Heart left ventricle (tissue), 16 donors: ENCODE results near the gene SLC37A1. TPM values are rescaled to one million over a fixed set of nuclear protein-coding genes. Genes with fewer than 3 reads are reported as not detected.

Experiments
- ATAC-seq, 4 donors: fragments of 200-7000 bp; cut with Tn5 transposase; one replicate each; pipeline ENCODE4 v1.9.1; 2020 to 2022; ENCODE audit warnings: moderate library complexity in 4 of 4, mild to moderate bottlenecking in 3 of 4, moderate number of reproducible peaks in 1 of 4
- DNase-seq, 5 donors: peaks; one replicate each; pipeline ENCODE4 v3.0.0-alpha.2; 2020
- H3K27ac ChIP-seq, 12 donors: fragments of 200-600 bp; sonication (generic) in 4 of 12; one replicate each; pipeline versions ENCODE4 v1.5.0 to v1.8.0; 2016 to 2022; ENCODE audit warnings: mild to moderate bottlenecking in 2 of 12
- H3K27me3 ChIP-seq, 9 donors: fragments of 200-600 bp; sonication (generic) in 2 of 9; one replicate each; pipeline versions ENCODE4 v1.5.1 to v1.8.0; 2016 to 2022; ENCODE audit warnings: mild to moderate bottlenecking in 3 of 9
- H3K36me3 ChIP-seq, 9 donors: fragments of 200-600 bp; sonication (generic) in 2 of 9; one replicate each; pipeline versions ENCODE4 v1.5.0 to v1.8.0; 2018 to 2022; ENCODE audit warnings: mild to moderate bottlenecking in 2 of 9
- H3K4me1 ChIP-seq, 12 donors: fragments of 200-600 bp; sonication (generic) in 4 of 12; one replicate each; pipeline versions ENCODE4 v1.5.0 to v1.8.0; 2016 to 2022; ENCODE audit warnings: mild to moderate bottlenecking in 3 of 12
- H3K4me3 ChIP-seq, 12 donors: fragments of 200-600 bp; sonication (generic) in 4 of 12; one replicate each; pipeline versions ENCODE4 v1.5.0 to v1.8.0; 2017 to 2022; ENCODE audit warnings: mild to moderate bottlenecking in 9 of 12, moderate library complexity in 4 of 12
- H3K9me3 ChIP-seq, 12 donors: fragments of 200-600 bp; sonication (generic) in 4 of 12; one replicate each; pipeline versions ENCODE4 v1.5.0 to v1.8.0; 2016 to 2022; ENCODE audit warnings: mild to moderate bottlenecking in 1 of 12
- POLR2A ChIP-seq, 2 donors: fragments of 450-650 bp; IDR thresholded peaks; one replicate each; pipeline ENCODE4 v1.6.1; 2017; ENCODE audit warnings: antibody characterized with exemption in 2 of 2, mild to moderate bottlenecking in 2 of 2, moderate library complexity in 2 of 2
- WGBS, 4 donors: extraction: QIAGEN DNeasy Blood & Tissue Kit in 2 of 4; methylation state at CpG; one replicate each; pipeline versions ENCODE4 v1.1.5 to v1.1.7; 2013 to 2018; 5-methylcytosine and 5-hydroxymethylcytosine counted together
- intact Hi-C, 10 donors: fragments of 100-400 bp; cut with DNase I; formaldehyde crosslinking; loops; one replicate each; pipeline versions ENCODE4 v1.11.1 to v1.14.2; 2022
- polyA plus RNA-seq, 2 donors: library from polyadenylated mRNA; stranded (reverse); fragments of 200-250 nt; gene quantifications; one replicate each; pipeline ENCODE4 v1.2.3, GENCODE V29; 2013
- total RNA-seq, 9 donors: library from RNA; depleted of rRNA in 2 of 9; stranded (reverse); fragments of >200 nt in 2 of 9; fragmentation: NEBNext Ultra II Directional in 3 of 9; extraction: Animal tissue kit (Norgen Biotek cat#: 25700) in 3 of 9; gene quantifications; one replicate each; pipeline versions ENCODE4 v1.1.0 to v1.2.4, GENCODE V29; 2016 to 2023
- TF ChIP-seq, protein P1 (sequence below), 12 donors: fragments of 200-600 bp; sonication (generic) in 4 of 12; IDR thresholded peaks; one replicate each; pipeline versions ENCODE4 v1.5.0 to v1.8.0; 2018 to 2022; ENCODE audit warnings: antibody characterized with exemption in 12 of 12, mild to moderate bottlenecking in 5 of 12
- donor health status: ischemic (EF 13 %, LVEDD 7.1; RV severe dilation, severe dysfunction).
- donor health status: healthy with polysubstance abuse.
- donor health status: DM: no; HTN: yes; CAD: no.
- donor health status: DM: no; HTN: no; CAD: no.
- donor health status: ischemic (EF 25% LVEDD 6.9; RV normal size, moderate dysfunction).
- donor health status: ischemic (EF 25% LVEDD 5.7; RV mildly dilated, moderate dysfunction).
- donor health status: healthy.
- donor health status: DM: yes; HTN: yes; CAD: no.
- donor health status: ischemic (EF 35%, LVEDD 5.7; RV mildly dilated, moderate dysfunction).
- donor health status: nonischemic (EF 11% LVEDD 7.7; RV severe dilation, severe dysfunction).
- donor health status: DM: yes; HTN: yes; CAD: no.
- donor health status: PGD.
- donor health status: ischemic (EF 29% LVEDD 5.4; RV normal size, mild dysfunction).
- donor health status: nonischemic (EF 23%, LVEDD 6.1; RV moderate dilation, normal function).

Gene SLC37A1
- total and polyA plus RNA-seq, 11 donors: 2.2 to 13.0 (median 3.8) TPM

GRCh38 chr21:42545745-42546144 is 32.1 kb downstream of the SLC37A1 start:
- H3K4me1 ChIP-seq: no peaks in the 10 kb centered on the region
- DNase-seq: peak in 2 of 5 donors; percentile 12 to 33
- H3K36me3 ChIP-seq: peaks cover 0 to 96% (median 62%) of the 10 kb centered on the region in 9 donors
- H3K27ac ChIP-seq: no peak overlapping the region
- no peak for TF ChIP-seq POLR2A (IDR thresholded peaks at IDR 0.05)
- TF ChIP-seq, protein P1, sequence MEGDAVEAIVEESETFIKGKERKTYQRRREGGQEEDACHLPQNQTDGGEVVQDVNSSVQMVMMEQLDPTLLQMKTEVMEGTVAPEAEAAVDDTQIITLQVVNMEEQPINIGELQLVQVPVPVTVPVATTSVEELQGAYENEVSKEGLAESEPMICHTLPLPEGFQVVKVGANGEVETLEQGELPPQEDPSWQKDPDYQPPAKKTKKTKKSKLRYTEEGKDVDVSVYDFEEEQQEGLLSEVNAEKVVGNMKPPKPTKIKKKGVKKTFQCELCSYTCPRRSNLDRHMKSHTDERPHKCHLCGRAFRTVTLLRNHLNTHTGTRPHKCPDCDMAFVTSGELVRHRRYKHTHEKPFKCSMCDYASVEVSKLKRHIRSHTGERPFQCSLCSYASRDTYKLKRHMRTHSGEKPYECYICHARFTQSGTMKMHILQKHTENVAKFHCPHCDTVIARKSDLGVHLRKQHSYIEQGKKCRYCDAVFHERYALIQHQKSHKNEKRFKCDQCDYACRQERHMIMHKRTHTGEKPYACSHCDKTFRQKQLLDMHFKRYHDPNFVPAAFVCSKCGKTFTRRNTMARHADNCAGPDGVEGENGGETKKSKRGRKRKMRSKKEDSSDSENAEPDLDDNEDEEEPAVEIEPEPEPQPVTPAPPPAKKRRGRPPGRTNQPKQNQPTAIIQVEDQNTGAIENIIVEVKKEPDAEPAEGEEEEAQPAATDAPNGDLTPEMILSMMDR (IDR thresholded peaks at IDR 0.05): no peak
- no peaks in the 10 kb centered on the region for H3K27me3 ChIP-seq
- WGBS, 4 donors: 87 to 89% (median 89%) methylated on average over 8 of the region's 8 CpGs
- H3K4me3 ChIP-seq: no peak overlapping the region
- no peak for ATAC-seq
- H3K9me3 ChIP-seq: no peaks in the 10 kb centered on the region
- intact Hi-C loops: no loop called here

DNA sequence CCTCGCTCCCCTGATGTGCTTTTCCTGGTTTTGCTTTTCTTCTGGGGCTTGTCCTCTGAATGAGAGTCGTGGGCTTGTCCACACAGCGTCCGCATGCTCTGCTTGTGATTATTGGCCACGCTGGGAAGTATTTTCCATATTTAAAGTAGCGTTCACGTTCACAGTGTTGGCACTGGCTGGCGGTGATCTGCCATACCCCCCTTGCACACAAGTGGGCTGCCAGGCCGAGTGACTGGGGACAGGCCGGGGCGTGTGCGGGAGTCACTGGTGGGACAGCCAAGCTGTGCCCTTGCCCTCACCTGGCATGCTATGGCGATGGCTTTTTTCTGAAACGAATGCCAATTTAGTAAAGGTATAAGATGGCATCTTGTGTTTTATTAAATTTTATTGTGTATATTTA is 32.8 kb downstream of the SLC37A1 start:
- peaks cover 0 to 92% (median 58%) of the 10 kb centered on the region in 9 donors for H3K36me3 ChIP-seq
- intact Hi-C loops: no loop called here
- 92 to 94% (median 93%) methylated on average over 14 of the region's 14 CpGs for WGBS, 4 donors
- no peaks in the 10 kb centered on the region for H3K4me1 ChIP-seq
- no peak overlapping the region for H3K4me3 ChIP-seq
- H3K27ac ChIP-seq: no peak overlapping the region
- DNase-seq: peak in 2 of 5 donors; percentile 5 to 56
- H3K27me3 ChIP-seq: no peaks in the 10 kb centered on the region
- ATAC-seq: no peak
- TF ChIP-seq POLR2A (IDR thresholded peaks at IDR 0.05): no peak
- TF ChIP-seq, protein P1 (IDR thresholded peaks at IDR 0.05): no peak
- no peaks in the 10 kb centered on the region for H3K9me3 ChIP-seq

GRCh38 chr21:42547001-42547905 is 33.6 kb downstream of the SLC37A1 start:
- Histone ChIP-seq H3K4me1 (no peaks in the 10 kb centered on the region), H3K4me3 (no peak overlapping the region), H3K27me3 (no peaks in the 10 kb centered on the region), H3K36me3 (peaks cover 0 to 84% (median 52%) of the 10 kb centered on the region in 9 donors), H3K9me3 (no peaks in the 10 kb centered on the region), H3K27ac (no peak overlapping the region)
- TF ChIP-seq POLR2A (IDR thresholded peaks at IDR 0.05): no peak
- TF ChIP-seq, protein P1 (IDR thresholded peaks at IDR 0.05): no peak
- intact Hi-C loops: no loop called here
- peak in 2 of 5 donors; percentile 14 to 55 for DNase-seq
- WGBS, 4 donors: 90 to 94% (median 91%) methylated on average over 27 of the region's 27 CpGs
- peak in 1 of 4 donors; percentile 17 for ATAC-seq

DNA sequence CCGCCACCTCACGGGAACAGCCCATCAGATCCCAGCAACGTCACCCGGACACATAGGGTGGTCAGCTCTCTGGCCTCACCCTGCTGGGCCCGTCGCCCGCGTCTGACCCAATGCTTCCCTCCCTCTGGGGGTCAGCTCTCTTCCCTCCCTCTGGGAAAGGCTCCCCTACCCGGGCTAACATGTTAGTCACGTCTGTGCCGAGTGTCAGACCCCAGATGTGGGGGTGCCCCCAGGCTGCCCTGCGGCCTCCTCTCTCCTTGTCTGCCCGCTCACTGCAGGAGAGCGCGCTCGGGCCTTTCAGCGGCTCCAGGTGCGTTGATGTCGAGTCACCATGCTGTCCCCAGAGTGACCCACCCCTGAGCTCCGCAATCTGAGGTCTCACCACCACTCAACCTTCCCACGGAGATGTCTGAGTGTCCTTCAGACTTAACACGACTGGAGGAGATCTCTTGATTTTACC is 34.3 kb downstream of the SLC37A1 start:
- DNase-seq (peak in 1 of 5 donors; percentile 11), ATAC-seq (no peak)
- TF ChIP-seq POLR2A (IDR thresholded peaks at IDR 0.05): no peak
- TF ChIP-seq, protein P1 (IDR thresholded peaks at IDR 0.05): no peak
- Histone ChIP-seq H3K27ac (no peak overlapping the region), H3K4me1 (no peaks in the 10 kb centered on the region), H3K9me3 (no peaks in the 10 kb centered on the region), H3K27me3 (no peaks in the 10 kb centered on the region), H3K4me3 (no peak overlapping the region), H3K36me3 (peaks cover 0 to 77% (median 45%) of the 10 kb centered on the region in 9 donors)
- intact Hi-C loops: no loop called here
- 95 to 96% (median 95%) methylated on average over 20 to 22 of the region's 22 CpGs for WGBS, 4 donors
